GM23338 (cell line): Measurements from ENCODE around the gene EPHA6.

Source experiments
- CREB1 ChIP-seq: fragments of 250-450 bp; sonication (Bioruptor Pico); IDR thresholded peaks from 2 replicates; pipeline ENCODE4 v1.5.0; 2020; ENCODE audit warnings: low read depth, mild to moderate bottlenecking, moderate library complexity
- EZH2 ChIP-seq: fragments of 200-600 bp; sonication (generic); IDR thresholded peaks from one replicate; pipeline ENCODE4 v1.8.0; 2017; ENCODE audit warnings: antibody characterized with exemption, mild to moderate bottlenecking, low read depth; ENCODE audit not compliant: unreplicated experiment
- NANOG ChIP-seq: IDR thresholded peaks from 2 replicates; pipeline ENCODE4 v1.6.1; 2016; ENCODE audit warnings: antibody characterized with exemption, borderline replicate concordance
- POLR2AphosphoS5 ChIP-seq: IDR thresholded peaks from 2 replicates; pipeline ENCODE4 v1.6.1; 2016; ENCODE audit warnings: antibody characterized with exemption, low read depth
- ZNF114 ChIP-seq: fragments of 250-450 bp; sonication (Bioruptor Pico); IDR thresholded peaks from 2 replicates; pipeline ENCODE4 v1.5.0; 2020; ENCODE audit warnings: mild to moderate bottlenecking, moderate library complexity
- TF ChIP-seq, protein P1 (sequence below), 2 experiments: fragments of 200-600 bp in 1 of 2; sonication (generic) in 1 of 2; conservative IDR thresholded peaks; 2 replicates each; pipeline versions ENCODE4 v1.5.1 to v1.6.1; 2016 to 2017; ENCODE audit warnings: antibody characterized with exemption in 2 of 2, low read depth in 2 of 2, mild to moderate bottlenecking in 2 of 2, moderate library complexity in 1 of 2
- TF ChIP-seq, protein P2 (sequence below): IDR thresholded peaks from one replicate; pipeline ENCODE4 v1.6.1; 2018; ENCODE audit warnings: antibody characterized with exemption; ENCODE audit not compliant: unreplicated experiment

DNA sequence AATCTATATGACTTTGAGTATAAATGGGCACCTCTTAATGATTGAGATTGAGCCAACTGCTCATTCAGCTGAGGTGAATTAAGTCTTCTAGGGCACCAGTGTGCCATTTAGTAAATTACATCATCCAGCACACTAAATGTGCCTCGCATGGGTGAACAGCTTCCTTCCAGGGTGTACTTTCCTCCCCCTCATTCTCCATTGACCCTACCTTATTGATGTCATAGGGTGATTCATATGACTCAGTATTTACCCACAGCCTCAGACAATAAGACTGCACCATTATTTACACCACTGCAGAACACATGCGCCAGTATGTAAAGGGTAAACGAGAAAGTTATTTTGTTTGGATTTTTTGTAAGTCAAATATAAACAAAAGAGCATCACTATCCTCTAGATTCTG, 765.0 kb downstream of the EPHA6 start:
- TF ChIP-seq, protein P1, sequence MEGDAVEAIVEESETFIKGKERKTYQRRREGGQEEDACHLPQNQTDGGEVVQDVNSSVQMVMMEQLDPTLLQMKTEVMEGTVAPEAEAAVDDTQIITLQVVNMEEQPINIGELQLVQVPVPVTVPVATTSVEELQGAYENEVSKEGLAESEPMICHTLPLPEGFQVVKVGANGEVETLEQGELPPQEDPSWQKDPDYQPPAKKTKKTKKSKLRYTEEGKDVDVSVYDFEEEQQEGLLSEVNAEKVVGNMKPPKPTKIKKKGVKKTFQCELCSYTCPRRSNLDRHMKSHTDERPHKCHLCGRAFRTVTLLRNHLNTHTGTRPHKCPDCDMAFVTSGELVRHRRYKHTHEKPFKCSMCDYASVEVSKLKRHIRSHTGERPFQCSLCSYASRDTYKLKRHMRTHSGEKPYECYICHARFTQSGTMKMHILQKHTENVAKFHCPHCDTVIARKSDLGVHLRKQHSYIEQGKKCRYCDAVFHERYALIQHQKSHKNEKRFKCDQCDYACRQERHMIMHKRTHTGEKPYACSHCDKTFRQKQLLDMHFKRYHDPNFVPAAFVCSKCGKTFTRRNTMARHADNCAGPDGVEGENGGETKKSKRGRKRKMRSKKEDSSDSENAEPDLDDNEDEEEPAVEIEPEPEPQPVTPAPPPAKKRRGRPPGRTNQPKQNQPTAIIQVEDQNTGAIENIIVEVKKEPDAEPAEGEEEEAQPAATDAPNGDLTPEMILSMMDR (conservative IDR thresholded peaks at IDR 0.05; ENCODE audit: low read depth in 2 of 2) = no peak
- TF ChIP-seq EZH2 (no peak), ZNF114 (CRISPR knock-in tag) (no peak), NANOG (no peak), CREB1 (no peak), POLR2AphosphoS5 (no peak)
- TF ChIP-seq, protein P2, sequence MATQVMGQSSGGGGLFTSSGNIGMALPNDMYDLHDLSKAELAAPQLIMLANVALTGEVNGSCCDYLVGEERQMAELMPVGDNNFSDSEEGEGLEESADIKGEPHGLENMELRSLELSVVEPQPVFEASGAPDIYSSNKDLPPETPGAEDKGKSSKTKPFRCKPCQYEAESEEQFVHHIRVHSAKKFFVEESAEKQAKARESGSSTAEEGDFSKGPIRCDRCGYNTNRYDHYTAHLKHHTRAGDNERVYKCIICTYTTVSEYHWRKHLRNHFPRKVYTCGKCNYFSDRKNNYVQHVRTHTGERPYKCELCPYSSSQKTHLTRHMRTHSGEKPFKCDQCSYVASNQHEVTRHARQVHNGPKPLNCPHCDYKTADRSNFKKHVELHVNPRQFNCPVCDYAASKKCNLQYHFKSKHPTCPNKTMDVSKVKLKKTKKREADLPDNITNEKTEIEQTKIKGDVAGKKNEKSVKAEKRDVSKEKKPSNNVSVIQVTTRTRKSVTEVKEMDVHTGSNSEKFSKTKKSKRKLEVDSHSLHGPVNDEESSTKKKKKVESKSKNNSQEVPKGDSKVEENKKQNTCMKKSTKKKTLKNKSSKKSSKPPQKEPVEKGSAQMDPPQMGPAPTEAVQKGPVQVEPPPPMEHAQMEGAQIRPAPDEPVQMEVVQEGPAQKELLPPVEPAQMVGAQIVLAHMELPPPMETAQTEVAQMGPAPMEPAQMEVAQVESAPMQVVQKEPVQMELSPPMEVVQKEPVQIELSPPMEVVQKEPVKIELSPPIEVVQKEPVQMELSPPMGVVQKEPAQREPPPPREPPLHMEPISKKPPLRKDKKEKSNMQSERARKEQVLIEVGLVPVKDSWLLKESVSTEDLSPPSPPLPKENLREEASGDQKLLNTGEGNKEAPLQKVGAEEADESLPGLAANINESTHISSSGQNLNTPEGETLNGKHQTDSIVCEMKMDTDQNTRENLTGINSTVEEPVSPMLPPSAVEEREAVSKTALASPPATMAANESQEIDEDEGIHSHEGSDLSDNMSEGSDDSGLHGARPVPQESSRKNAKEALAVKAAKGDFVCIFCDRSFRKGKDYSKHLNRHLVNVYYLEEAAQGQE = no peak
